Smooth muscle cell (in vitro differentiated cells): ENCODE measurements around the gene ZFAND3. TPM values are rescaled to one million over a fixed set of nuclear protein-coding genes. Genes with fewer than 3 reads are reported as not detected.

Source experiments
- DNase-seq: peaks from one replicate; lab custom pipeline; 2025; ENCODE audit not compliant: unreplicated experiment; lab: John Stamatoyannopoulos, UW
- H2AFZ ChIP-seq: fragments of 200-600 bp; sonication (generic); 2 replicates; pipeline ENCODE4 v1.6.0; 2016; ENCODE audit warnings: antibody characterized with exemption, low read depth, mild to moderate bottlenecking
- H3F3A ChIP-seq: fragments of 200-600 bp; sonication (generic); 2 replicates; pipeline ENCODE4 v1.6.0; 2017; ENCODE audit warnings: antibody characterized with exemption, low read depth
- H3K27ac ChIP-seq: fragments of 200-600 bp; sonication (generic); 2 replicates; pipeline ENCODE4 v1.5.1; 2016; ENCODE audit warnings: low read depth, mild to moderate bottlenecking
- H3K27me3 ChIP-seq: fragments of 200-600 bp; sonication (generic); 2 replicates; pipeline ENCODE4 v1.6.1; 2016; ENCODE audit warnings: low read depth, mild to moderate bottlenecking
- H3K36me3 ChIP-seq: fragments of 200-600 bp; sonication (generic); 2 replicates; pipeline ENCODE4 v1.5.1; 2016; ENCODE audit warnings: low read depth
- H3K4me1 ChIP-seq: fragments of 200-600 bp; sonication (generic); 2 replicates; pipeline ENCODE4 v1.5.1; 2016; ENCODE audit warnings: low read depth
- H3K4me2 ChIP-seq: fragments of 200-600 bp; sonication (generic); 2 replicates; pipeline ENCODE4 v1.6.0; 2016; ENCODE audit warnings: mild to moderate bottlenecking
- H3K4me3 ChIP-seq: fragments of 200-600 bp; sonication (generic); 2 replicates; pipeline ENCODE4 v1.5.1; 2016; ENCODE audit warnings: mild to moderate bottlenecking
- H3K79me2 ChIP-seq: fragments of 200-600 bp; sonication (generic); 2 replicates; pipeline ENCODE4 v1.6.0; 2016; ENCODE audit warnings: low read depth, mild to moderate bottlenecking
- H3K9ac ChIP-seq: fragments of 200-600 bp; sonication (generic); 2 replicates; pipeline ENCODE4 v1.6.0; 2016; ENCODE audit warnings: low read depth
- H3K9me3 ChIP-seq: fragments of 200-600 bp; sonication (generic); replicated peaks from 2 replicates; pipeline ENCODE4 v1.5.1; 2016; ENCODE audit warnings: low read depth
- H4K20me1 ChIP-seq: fragments of 200-600 bp; sonication (generic); 2 replicates; pipeline ENCODE4 v1.6.0; 2016; ENCODE audit warnings: low read depth
- WGBS: methylation state at CpG from one replicate; pipeline ENCODE4 v1.1.7; 2016; ENCODE audit warnings: low lambda C conversion rate; 5-methylcytosine and 5-hydroxymethylcytosine counted together
- polyA plus RNA-seq: library from polyadenylated mRNA; unstranded; fragments of >200 nt; fragmentation: Nextera tagmentation; extraction: Ambion mirVana; gene quantifications from 2 replicates; pipeline ENCODE4 v1.2.1, GENCODE V29; 2016
- total RNA-seq: library from RNA; depleted of rRNA; stranded (reverse); fragments of >200 nt; gene quantifications from 2 replicates; pipeline ENCODE4 v1.2.3, GENCODE V29; 2014
- TF ChIP-seq, protein P1 (sequence below): fragments of 200-600 bp; sonication (generic); IDR thresholded peaks from 2 replicates; pipeline ENCODE4 v1.5.1; 2017; ENCODE audit warnings: borderline replicate concordance, mild to moderate bottlenecking, antibody characterized with exemption; ENCODE audit not compliant: insufficient read depth, poor library complexity, severe bottlenecking

Gene ZFAND3
- total and polyA plus RNA-seq, 2 experiments from 2014 or later: 27.6 to 40.5 TPM

DNA sequence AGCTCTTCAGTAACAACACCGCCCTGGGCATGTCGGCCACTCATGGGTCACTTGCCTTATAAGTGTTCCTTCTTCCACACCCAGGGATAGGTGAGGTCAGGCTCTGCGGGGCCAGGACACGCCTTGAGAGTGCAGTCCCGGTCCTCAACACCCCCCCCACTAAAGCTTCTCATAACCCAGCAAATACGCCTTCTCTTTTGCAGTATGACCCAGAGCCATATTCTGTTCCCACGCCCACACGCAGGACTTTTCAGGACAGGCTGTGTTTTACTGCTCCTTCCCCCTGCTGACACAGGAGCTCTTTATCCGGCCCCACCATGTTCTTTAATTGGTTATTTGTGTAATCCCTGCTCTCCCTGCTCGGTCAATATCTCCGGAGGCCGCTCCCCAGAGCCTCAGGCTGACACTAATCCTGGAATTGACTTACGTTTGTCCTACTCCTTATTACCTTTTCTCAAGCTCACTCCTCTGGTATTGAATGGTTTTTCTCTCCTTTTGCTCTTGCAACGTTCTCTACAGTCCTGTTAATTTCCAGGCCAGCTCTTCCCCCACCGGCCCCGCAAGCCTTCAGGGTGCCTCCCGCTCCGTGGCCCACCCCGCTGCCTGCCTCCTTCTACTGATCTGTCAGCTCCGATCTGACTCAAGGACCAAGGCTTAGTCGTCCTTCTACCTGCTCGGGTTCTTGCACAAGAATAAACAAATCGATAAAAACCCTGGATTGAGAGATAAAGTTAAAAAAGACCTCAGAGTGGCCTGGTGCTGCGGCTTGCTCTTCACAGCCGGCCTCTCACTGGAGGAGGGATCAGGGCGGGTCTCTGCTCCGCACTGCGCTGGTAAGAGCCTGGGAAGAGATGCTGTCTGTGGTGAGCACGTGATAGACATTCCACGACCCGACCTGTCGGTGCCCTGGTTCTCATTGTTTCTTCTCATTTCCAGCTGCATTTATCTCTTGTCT lies 357.5 kb downstream of the ZFAND3 start:
- Histone ChIP-seq H3K9me3 (no peaks in the 10 kb centered on the region), H3K27ac (no peak overlapping the region), H3K27me3 (no peaks in the 10 kb centered on the region), H3K79me2 (no peaks in the 10 kb centered on the region), H3K9ac (no peak overlapping the region), H3F3A (peaks cover 9% of the 10 kb centered on the region), H2AFZ (no peak overlapping the region), H3K4me3 (no peak overlapping the region), H4K20me1 (peaks cover 12% of the 10 kb centered on the region), H3K4me1 (peaks cover 11% of the 10 kb centered on the region), H3K36me3 (no peaks in the 10 kb centered on the region), H3K4me2 (peak overlapping the region; percentile 25)
- TF ChIP-seq, protein P1, sequence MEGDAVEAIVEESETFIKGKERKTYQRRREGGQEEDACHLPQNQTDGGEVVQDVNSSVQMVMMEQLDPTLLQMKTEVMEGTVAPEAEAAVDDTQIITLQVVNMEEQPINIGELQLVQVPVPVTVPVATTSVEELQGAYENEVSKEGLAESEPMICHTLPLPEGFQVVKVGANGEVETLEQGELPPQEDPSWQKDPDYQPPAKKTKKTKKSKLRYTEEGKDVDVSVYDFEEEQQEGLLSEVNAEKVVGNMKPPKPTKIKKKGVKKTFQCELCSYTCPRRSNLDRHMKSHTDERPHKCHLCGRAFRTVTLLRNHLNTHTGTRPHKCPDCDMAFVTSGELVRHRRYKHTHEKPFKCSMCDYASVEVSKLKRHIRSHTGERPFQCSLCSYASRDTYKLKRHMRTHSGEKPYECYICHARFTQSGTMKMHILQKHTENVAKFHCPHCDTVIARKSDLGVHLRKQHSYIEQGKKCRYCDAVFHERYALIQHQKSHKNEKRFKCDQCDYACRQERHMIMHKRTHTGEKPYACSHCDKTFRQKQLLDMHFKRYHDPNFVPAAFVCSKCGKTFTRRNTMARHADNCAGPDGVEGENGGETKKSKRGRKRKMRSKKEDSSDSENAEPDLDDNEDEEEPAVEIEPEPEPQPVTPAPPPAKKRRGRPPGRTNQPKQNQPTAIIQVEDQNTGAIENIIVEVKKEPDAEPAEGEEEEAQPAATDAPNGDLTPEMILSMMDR: no peak
- no peak for DNase-seq
- 53% methylated on average over 32 of the region's 32 CpGs for WGBS

GRCh38 chr6:38177882-38178583 lies 358.5 kb downstream of the ZFAND3 start:
- Histone ChIP-seq H3K4me3 (no peak overlapping the region), H3F3A (peaks cover 9% of the 10 kb centered on the region), H3K36me3 (no peaks in the 10 kb centered on the region), H2AFZ (no peak overlapping the region), H3K27ac (no peak overlapping the region), H3K4me1 (peaks cover 11% of the 10 kb centered on the region), H3K79me2 (no peaks in the 10 kb centered on the region), H4K20me1 (peaks cover 12% of the 10 kb centered on the region), H3K9me3 (no peaks in the 10 kb centered on the region), H3K27me3 (no peaks in the 10 kb centered on the region), H3K4me2 (no peak overlapping the region), H3K9ac (no peak overlapping the region)
- WGBS: 89% methylated on average over 14 of the region's 14 CpGs
- TF ChIP-seq, protein P1: no peak
- DNase-seq: no peak

GRCh38 chr6:38178584-38178886 lies 359.0 kb downstream of the ZFAND3 start:
- Histone ChIP-seq H4K20me1 (peaks cover 12% of the 10 kb centered on the region), H3K79me2 (no peaks in the 10 kb centered on the region), H3K36me3 (no peaks in the 10 kb centered on the region), H2AFZ (no peak overlapping the region), H3K4me1 (peaks cover 11% of the 10 kb centered on the region), H3K4me3 (no peak overlapping the region), H3K9ac (no peak overlapping the region), H3K4me2 (no peak overlapping the region), H3K27ac (no peak overlapping the region), H3F3A (peaks cover 9% of the 10 kb centered on the region), H3K27me3 (no peaks in the 10 kb centered on the region), H3K9me3 (no peaks in the 10 kb centered on the region)
- WGBS: 94% methylated on average over 2 of the region's 2 CpGs
- DNase-seq: no peak
- TF ChIP-seq, protein P1: no peak
